HepG2 (cell line): Measurements from ENCODE around the gene ACTL7B. TPM values are rescaled to one million over a fixed set of nuclear protein-coding genes. Genes with fewer than 3 reads are reported as not detected.

Source experiments
- ATF7-NPFF ChIP-seq: sonication (generic); formaldehyde crosslinking; IDR thresholded peaks from 2 replicates; pipeline ENCODE4 v1.8.1; 2023; ENCODE audit warnings: mild to moderate bottlenecking, low read depth, missing genetic modification reagents, moderate library complexity
- CREB3 ChIP-seq: sonication (generic); formaldehyde crosslinking; IDR thresholded peaks from 2 replicates; pipeline ENCODE4 v1.5.0; 2020; ENCODE audit warnings: missing genetic modification reagents
- ELF3 ChIP-seq: IDR thresholded peaks from 2 replicates; pipeline ENCODE4 v1.6.1; 2016; ENCODE audit warnings: missing genetic modification reagents, missing compliant biosample characterization
- EP300 ChIP-seq, 3 experiments: sonication (generic) in 1 of 3; formaldehyde crosslinking in 1 of 3; IDR thresholded peaks; 2 replicates each; pipeline versions ENCODE4 v1.5.1 to v1.6.1; 2011 to 2020; ENCODE audit warnings: low read depth in 2 of 3, low read length in 2 of 3, borderline replicate concordance in 1 of 3, improper control_type of control experiment in 1 of 3, mild to moderate bottlenecking in 1 of 3, missing genetic modification reagents in 1 of 3, moderate library complexity in 1 of 3
- GTF3A ChIP-seq: sonication (generic); formaldehyde crosslinking; conservative IDR thresholded peaks from 2 replicates; pipeline ENCODE4 v1.4.0; 2020; ENCODE audit warnings: mild to moderate bottlenecking, missing genetic modification reagents
- HMG20A ChIP-seq: IDR thresholded peaks from 2 replicates; pipeline ENCODE4 v1.6.1; 2016; ENCODE audit warnings: borderline replicate concordance
- HNF4A ChIP-seq: sonication (generic); formaldehyde crosslinking; IDR thresholded peaks from 2 replicates; pipeline ENCODE4 v1.4.0; 2020; ENCODE audit warnings: missing genetic modification reagents
- HNF4G ChIP-seq, 2 experiments: sonication (generic) in 1 of 2; formaldehyde crosslinking in 1 of 2; IDR thresholded peaks; 2 replicates each; pipeline versions ENCODE4 v1.4.0 to v1.6.1; 2011 to 2020; ENCODE audit warnings: borderline replicate concordance in 2 of 2, low read depth in 2 of 2, mild to moderate bottlenecking in 2 of 2, low read length in 1 of 2, missing genetic modification reagents in 1 of 2, moderate library complexity in 1 of 2
- MXD4 ChIP-seq: IDR thresholded peaks from 2 replicates; pipeline ENCODE4 v1.6.1; 2016; ENCODE audit warnings: mild to moderate bottlenecking, missing biosample characterization, missing genetic modification reagents
- NFKBIZ ChIP-seq: IDR thresholded peaks from 2 replicates; pipeline ENCODE4 v1.6.1; 2018; ENCODE audit warnings: missing genetic modification reagents, missing compliant biosample characterization
- NONO ChIP-seq, 2 experiments: fragments of 450-650 bp in 1 of 2; sonication (generic) in 1 of 2; formaldehyde crosslinking in 1 of 2; IDR thresholded peaks in 1 of 2; conservative IDR thresholded peaks in 1 of 2; 2 replicates each; pipeline versions ENCODE4 v1.6.1 to v1.8.0; 2017 to 2022; ENCODE audit warnings: mild to moderate bottlenecking in 1 of 2, missing genetic modification reagents in 1 of 2, moderate library complexity in 1 of 2
- NR2F1 ChIP-seq, 2 experiments: fragments of 450-650 bp in 1 of 2; formaldehyde crosslinking in 1 of 2; IDR thresholded peaks; 2 replicates each; pipeline versions ENCODE4 v1.5.0 to v1.6.1; 2016 to 2020; ENCODE audit warnings: mild to moderate bottlenecking in 1 of 2, missing compliant biosample characterization in 1 of 2, missing genetic modification reagents in 1 of 2, moderate library complexity in 1 of 2
- RELA ChIP-seq: sonication (generic); formaldehyde crosslinking; IDR thresholded peaks from 2 replicates; pipeline ENCODE4 v1.4.0; 2020; ENCODE audit warnings: missing genetic modification reagents
- ZBTB46 ChIP-seq: sonication (generic); formaldehyde crosslinking; IDR thresholded peaks from 2 replicates; pipeline ENCODE4 v1.4.0; 2020; ENCODE audit warnings: mild to moderate bottlenecking, missing genetic modification reagents, borderline replicate concordance
- ZNF235 ChIP-seq: sonication (generic); formaldehyde crosslinking; IDR thresholded peaks from 2 replicates; pipeline ENCODE4 v1.8.1; 2023; ENCODE audit warnings: mild to moderate bottlenecking, missing genetic modification reagents, borderline replicate concordance
- ZNF275 ChIP-seq: sonication (generic); formaldehyde crosslinking; IDR thresholded peaks from 2 replicates; pipeline ENCODE4 v1.8.0; 2022; ENCODE audit warnings: missing genetic modification reagents, mild to moderate bottlenecking, inconsistent platforms, borderline replicate concordance
- ZNF34 ChIP-seq: sonication (generic); formaldehyde crosslinking; IDR thresholded peaks from 2 replicates; pipeline ENCODE4 v1.4.0; 2020; ENCODE audit warnings: mild to moderate bottlenecking, missing genetic modification reagents, borderline replicate concordance
- ZNF430 ChIP-seq: sonication (generic); formaldehyde crosslinking; IDR thresholded peaks from 2 replicates; pipeline ENCODE4 v1.9.0; 2021; ENCODE audit warnings: mild to moderate bottlenecking, missing genetic modification reagents
- ZNF607 ChIP-seq: sonication (generic); formaldehyde crosslinking; IDR thresholded peaks from 2 replicates; pipeline ENCODE4 v1.5.1; 2020; ENCODE audit warnings: missing genetic modification reagents, mild to moderate bottlenecking, borderline replicate concordance
- ZNF652 ChIP-seq: IDR thresholded peaks from 2 replicates; pipeline ENCODE4 v1.6.1; 2016; ENCODE audit warnings: low read depth, borderline replicate concordance
- polyA plus RNA-seq, 8 experiments: library from polyadenylated mRNA; depleted of rRNA in 3 of 8; stranded (reverse) in 7 of 8; unstranded in 1 of 8; fragments of >200 nt; fragmentation: Illumina TruSeq in 4 of 8; extraction: Trizol in 4 of 8; gene quantifications; 2 replicates each; pipeline versions ENCODE4 v1.2.1 to v1.2.3, GENCODE V29; 2011 to 2016; ENCODE audit warnings: low read depth in 4 of 8, missing spikeins in 1 of 8, mixed read lengths in 1 of 8; ENCODE audit not compliant: insufficient read depth in 1 of 8
- total RNA-seq, 5 experiments: library from RNA; depleted of rRNA; stranded (reverse); fragments of >200 nt; fragmentation: Illumina TruSeq; extraction: Trizol; gene quantifications; 2 replicates each; pipeline ENCODE4 v1.2.3, GENCODE V29; 2016; ENCODE audit warnings: low read depth in 1 of 5
- TF ChIP-seq, protein P1 (sequence below): sonication (generic); formaldehyde crosslinking; IDR thresholded peaks from 2 replicates; pipeline ENCODE4 v1.8.1; 2023; ENCODE audit warnings: mild to moderate bottlenecking, missing genetic modification reagents

ACTL7B gene
- total and polyA plus RNA-seq, 2 of the 13 experiments (the other 11 are each of a cell fraction or from before 2014, with no cell fraction given): 0.07 to 0.11 TPM

DNA sequence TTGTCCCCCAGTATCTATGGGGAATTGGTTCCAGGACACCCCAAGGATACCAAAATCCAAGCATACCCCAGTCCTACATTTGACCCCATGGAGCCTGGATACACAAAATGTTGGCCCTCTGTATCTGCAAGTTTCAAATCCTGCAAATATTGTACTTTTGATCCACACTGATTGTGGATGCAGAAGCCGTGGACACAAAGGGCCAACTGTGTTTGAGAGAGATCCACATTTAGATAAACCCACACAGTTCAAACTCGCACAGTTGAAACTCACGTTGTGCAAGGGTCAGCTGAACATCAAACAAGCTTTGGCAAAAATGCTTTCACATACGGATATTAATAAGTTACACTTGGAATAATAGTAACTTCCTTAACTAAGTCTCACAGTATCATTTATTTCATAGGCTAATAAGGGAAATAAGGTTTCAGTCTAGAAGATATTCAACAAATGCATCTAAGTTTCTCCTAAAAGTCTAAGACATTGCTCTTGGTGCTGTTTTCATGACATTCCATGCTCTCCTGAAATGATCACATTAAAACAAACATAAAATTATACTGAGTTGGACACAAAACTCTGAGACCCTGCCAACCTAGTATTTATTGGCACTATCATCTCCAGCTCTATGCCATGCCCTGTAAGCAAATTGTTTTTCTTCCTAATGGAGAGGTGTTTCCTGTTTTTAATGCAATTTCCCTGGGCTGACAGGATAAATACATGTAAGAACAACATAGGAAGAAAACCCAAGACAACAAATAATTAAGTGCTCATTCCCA lies 38.6 kb upstream of the ACTL7B start (continued):
- TF ChIP-seq, protein P1, sequence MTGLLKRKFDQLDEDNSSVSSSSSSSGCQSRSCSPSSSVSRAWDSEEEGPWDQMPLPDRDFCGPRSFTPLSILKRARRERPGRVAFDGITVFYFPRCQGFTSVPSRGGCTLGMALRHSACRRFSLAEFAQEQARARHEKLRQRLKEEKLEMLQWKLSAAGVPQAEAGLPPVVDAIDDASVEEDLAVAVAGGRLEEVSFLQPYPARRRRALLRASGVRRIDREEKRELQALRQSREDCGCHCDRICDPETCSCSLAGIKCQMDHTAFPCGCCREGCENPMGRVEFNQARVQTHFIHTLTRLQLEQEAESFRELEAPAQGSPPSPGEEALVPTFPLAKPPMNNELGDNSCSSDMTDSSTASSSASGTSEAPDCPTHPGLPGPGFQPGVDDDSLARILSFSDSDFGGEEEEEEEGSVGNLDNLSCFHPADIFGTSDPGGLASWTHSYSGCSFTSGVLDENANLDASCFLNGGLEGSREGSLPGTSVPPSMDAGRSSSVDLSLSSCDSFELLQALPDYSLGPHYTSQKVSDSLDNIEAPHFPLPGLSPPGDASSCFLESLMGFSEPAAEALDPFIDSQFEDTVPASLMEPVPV: no peak
- TF ChIP-seq NR2F1 (CRISPR knock-in tag; IDR thresholded peaks at IDR 0.05): peak; percentile 42 to 71; a peak in 1 of 4 replicates
- TF ChIP-seq ZNF235: no peak
- peak; percentile 91 for TF ChIP-seq HNF4A (CRISPR knock-in tag)
- no peak for TF ChIP-seq RELA (CRISPR knock-in tag)
- TF ChIP-seq EP300 (IDR thresholded peaks at IDR 0.05; ENCODE audit: low read depth in 2 of 2, low read length in 2 of 2): peak; percentile 85 to 99
- TF ChIP-seq EP300 (CRISPR knock-in tag; IDR thresholded peaks at IDR 0.05; ENCODE audit: borderline replicate concordance): peak; percentile 93
- TF ChIP-seq ZNF652: no peak
- no peak for TF ChIP-seq ZBTB46 (CRISPR knock-in tag)
- no peak for TF ChIP-seq ZNF430
- TF ChIP-seq ZNF275 (CRISPR knock-in tag): no peak
- no peak for TF ChIP-seq GTF3A (CRISPR knock-in tag)
- peak; percentile 36; the same call in 1 of the 2 replicates for TF ChIP-seq MXD4 (CRISPR knock-in tag)
- TF ChIP-seq ZNF607 (CRISPR knock-in tag): no peak
- TF ChIP-seq ATF7-NPFF (CRISPR knock-in tag): no peak
- TF ChIP-seq ZNF34 (CRISPR knock-in tag): no peak
- peak; percentile 89; the same call in 1 of the 2 replicates for TF ChIP-seq HMG20A (CRISPR knock-in tag)
- TF ChIP-seq NFKBIZ (CRISPR knock-in tag): peak; percentile 77; the same call in 1 of the 2 replicates
- TF ChIP-seq NONO (IDR thresholded peaks at IDR 0.05): no peak
- peak; percentile 49; the same call in 1 of the 2 replicates for TF ChIP-seq NONO (CRISPR knock-in tag; conservative IDR thresholded peaks at IDR 0.05)
- peak; percentile 78; the same call in 1 of the 2 replicates for TF ChIP-seq HNF4G (IDR thresholded peaks at IDR 0.05; ENCODE audit: borderline replicate concordance, low read depth, low read length)
- peak; percentile 68; the same call in 1 of the 2 replicates for TF ChIP-seq HNF4G (CRISPR knock-in tag; IDR thresholded peaks at IDR 0.05; ENCODE audit: borderline replicate concordance, low read depth)
- TF ChIP-seq CREB3: no peak
- peak; percentile 72; the same call in 1 of the 2 replicates for TF ChIP-seq ELF3 (CRISPR knock-in tag)
